HCT116 (cell line): Measurements from ENCODE around the gene RPL14. TPM values are rescaled to one million over a fixed set of nuclear protein-coding genes. Genes with fewer than 3 reads are reported as not detected.

Experiments
- ATAC-seq: fragments of 200-7000 bp; cut with Tn5 transposase; 2 replicates; pipeline ENCODE4 v1.9.1; 2020; ENCODE audit warnings: mild to moderate bottlenecking, moderate library complexity
- BruUV-seq: library from RNA; stranded (reverse); fragments of 400-500 nt; replicated peaks from 2 replicates; lab custom pipeline; 2021; lab: Mats Ljungman, UMichigan
- CTCF ChIA-PET: fragments of 300-600 bp; sonication (Branson Sonifier 250); formaldehyde crosslinking; loops from one replicate; lab custom pipeline; 2021; ENCODE audit warnings: antibody characterized with exemption; lab: Charles Lee
- POLR2A ChIA-PET: fragments of 300-600, 350-600 bp; sonication (Branson Sonifier 250); formaldehyde crosslinking; loops from one replicate; lab custom pipeline; 2021; ENCODE audit warnings: antibody characterized with exemption; lab: Charles Lee
- RAD21 ChIA-PET, 2 experiments: fragments of 300-600 bp; sonication (Branson Sonifier 250); formaldehyde crosslinking; loops; one replicate each; lab custom pipeline; 2023; ENCODE audit warnings: low total read pairs in 2 of 2; ENCODE audit not compliant: uncharacterized antibody in 2 of 2, unreplicated experiment in 2 of 2, low non-redundant PET in 1 of 2; lab: Charles Lee
- DNase-seq: peaks from one replicate; pipeline ENCODE4 v3.0.0-alpha.2; 2010; ENCODE audit warnings: low read depth, low spot score
- H2AFZ ChIP-seq: fragments of 200-600 bp; shearing (Covaris generic), sonication (generic); 2 replicates; pipeline ENCODE4 v1.6.1; 2017; ENCODE audit warnings: low read depth, mixed run types, mixed read lengths, antibody characterized with exemption, low read length; ENCODE audit not compliant: poor library complexity, severe bottlenecking
- H3K27ac ChIP-seq: 2 replicates; pipeline ENCODE4 v1.5.1; 2012; ENCODE audit warnings: low read depth, low read length
- H3K27me3 ChIP-seq: fragments of 200-600 bp; sonication (generic); 2 replicates; pipeline ENCODE4 v1.6.1; 2016; ENCODE audit warnings: mixed run types, low read length, mixed read lengths; ENCODE audit not compliant: insufficient read depth
- H3K36me3 ChIP-seq, 2 experiments: fragments of 200-500 bp in 1 of 2; fragments of 200-600 bp in 1 of 2; sonication (Bioruptor generic) in 1 of 2; sonication (generic) in 1 of 2; 2 replicates each; pipeline versions ENCODE4 v1.5.1 to v1.6.1; 2014 to 2016; ENCODE audit warnings: low read length in 2 of 2, inconsistent platforms in 1 of 2, mixed read lengths in 1 of 2, mixed run types in 1 of 2; ENCODE audit not compliant: insufficient read depth in 2 of 2, control insufficient read depth in 1 of 2
- H3K4me1 ChIP-seq, 2 experiments: fragments of 200-600 bp in 1 of 2; sonication (generic) in 1 of 2; 2 replicates each; pipeline versions ENCODE4 v1.5.1 to v1.6.1; 2012 to 2017; ENCODE audit warnings: low read length in 2 of 2, inconsistent platforms in 1 of 2, mild to moderate bottlenecking in 1 of 2, mixed read lengths in 1 of 2, mixed run types in 1 of 2, moderate library complexity in 1 of 2; ENCODE audit not compliant: insufficient read depth in 2 of 2, control insufficient read depth in 1 of 2
- H3K4me2 ChIP-seq: fragments of 200-600 bp; sonication (generic); 2 replicates; pipeline ENCODE4 v1.6.1; 2017; ENCODE audit warnings: mixed run types, low read length, mixed read lengths
- H3K4me3 ChIP-seq, 2 experiments: fragments of 200-600 bp in 1 of 2; sonication (generic) in 1 of 2; replicated peaks in 1 of 2; 2 replicates each; pipeline ENCODE4 v1.5.1; 2011 to 2016; ENCODE audit warnings: low read length in 2 of 2, control low read depth in 1 of 2, low read depth in 1 of 2, mild to moderate bottlenecking in 1 of 2, mixed read lengths in 1 of 2, mixed run types in 1 of 2
- H3K79me2 ChIP-seq: fragments of 200-600 bp; sonication (generic); 2 replicates; pipeline ENCODE4 v1.6.1; 2017; ENCODE audit warnings: mild to moderate bottlenecking, mixed run types, low read length, moderate library complexity, mixed read lengths; ENCODE audit not compliant: insufficient read depth
- H3K9ac ChIP-seq: fragments of 200-600 bp; sonication (generic); 2 replicates; pipeline ENCODE4 v1.6.1; 2016; ENCODE audit warnings: low read length, mixed read lengths
- H3K9me2 ChIP-seq: fragments of 200-600 bp; sonication (generic), shearing (Covaris generic); 2 replicates; pipeline ENCODE4 v1.6.1; 2017; ENCODE audit warnings: mixed run types, mild to moderate bottlenecking, moderate library complexity; ENCODE audit not compliant: insufficient read depth
- H3K9me3 ChIP-seq, 2 experiments: fragments of 200-500 bp in 1 of 2; fragments of 200-600 bp in 1 of 2; sonication (Bioruptor generic) in 1 of 2; sonication (generic) in 1 of 2; 2 replicates each; pipeline ENCODE4 v1.6.1; 2014 to 2017; ENCODE audit warnings: low read length in 2 of 2, mixed read lengths in 2 of 2, inconsistent platforms in 1 of 2, low read depth in 1 of 2, mild to moderate bottlenecking in 1 of 2, mixed run types in 1 of 2, moderate library complexity in 1 of 2; ENCODE audit not compliant: control insufficient read depth in 1 of 2, insufficient read depth in 1 of 2
- H4K20me1 ChIP-seq: fragments of 200-600 bp; sonication (generic), shearing (Covaris generic); 2 replicates; pipeline ENCODE4 v1.6.1; 2017; ENCODE audit warnings: mixed run types, mild to moderate bottlenecking, moderate library complexity; ENCODE audit not compliant: insufficient read depth
- ATF3 ChIP-seq: IDR thresholded peaks from 2 replicates; pipeline ENCODE4 v1.6.1; 2012
- CBX3 ChIP-seq: IDR thresholded peaks from 2 replicates; pipeline ENCODE4 v1.6.1; 2012; ENCODE audit warnings: low read depth
- CEBPB ChIP-seq: IDR thresholded peaks from 2 replicates; pipeline ENCODE4 v1.6.1; 2012; ENCODE audit warnings: low read depth
- EGR1 ChIP-seq: IDR thresholded peaks from 2 replicates; pipeline ENCODE4 v1.6.1; 2012; ENCODE audit warnings: low read depth
- EZH2 ChIP-seq: fragments of 200-600 bp; sonication (generic); IDR thresholded peaks from 2 replicates; pipeline ENCODE4 v1.6.1; 2017; ENCODE audit warnings: antibody characterized with exemption, mixed run types
- EZH2phosphoT487 ChIP-seq: fragments of 200-600 bp; IDR thresholded peaks from 2 replicates; pipeline ENCODE4 v1.6.1; 2018; ENCODE audit warnings: antibody characterized with exemption, borderline replicate concordance
- MAX ChIP-seq: IDR thresholded peaks from 2 replicates; pipeline ENCODE4 v1.6.1; 2012
- POLR2A ChIP-seq: IDR thresholded peaks from 2 replicates; pipeline ENCODE4 v1.7.0; 2011; ENCODE audit warnings: borderline replicate concordance; ENCODE audit not compliant: insufficient read depth, insufficient read length; ENCODE audit errors: extremely low read depth
- POLR2AphosphoS5 ChIP-seq: IDR thresholded peaks from 2 replicates; pipeline ENCODE4 v1.6.1; 2011; ENCODE audit warnings: mild to moderate bottlenecking, low read depth, low read length, moderate library complexity
- SRF ChIP-seq: IDR thresholded peaks from 2 replicates; pipeline ENCODE4 v1.6.1; 2012; ENCODE audit warnings: low read depth
- TCF7L2 ChIP-seq: IDR thresholded peaks from 2 replicates; pipeline ENCODE4 v1.7.0; 2011; ENCODE audit warnings: borderline replicate concordance, inconsistent platforms; ENCODE audit not compliant: insufficient read depth, insufficient read length; ENCODE audit errors: extremely low read depth
- YY1 ChIP-seq: IDR thresholded peaks from 2 replicates; pipeline ENCODE4 v1.6.1; 2011; ENCODE audit warnings: low read length, low read depth, moderate library complexity, mild to moderate bottlenecking; ENCODE audit not compliant: insufficient replicate concordance; ENCODE audit errors: extremely low read depth
- ZBTB33 ChIP-seq: IDR thresholded peaks from 2 replicates; pipeline ENCODE4 v1.6.1; 2011; ENCODE audit warnings: mild to moderate bottlenecking, low read length, moderate library complexity; ENCODE audit not compliant: insufficient replicate concordance; ENCODE audit errors: extremely low read depth
- ZNF274 ChIP-seq: fragments of 200-500 bp; sonication (Bioruptor generic); IDR thresholded peaks from 2 replicates; pipeline ENCODE4 v1.6.1; 2014; ENCODE audit warnings: mild to moderate bottlenecking, low read depth, low read length, inconsistent platforms
- intact Hi-C: fragments of 100-400 bp; cut with micrococcal nuclease; formaldehyde crosslinking; loops from 2 replicates; pipeline ENCODE4 v1.10.0; 2022
- total RNA-seq: library from RNA; stranded (reverse); gene quantifications from one replicate; pipeline ENCODE4 v1.2.1, GENCODE V29; 2021; ENCODE audit not compliant: unreplicated experiment

Gene RPL14
- total RNA-seq, 1 experiment from 2014 or later = 2,938 TPM

- Histone ChIP-seq H3K9me2 (no peaks in the 10 kb centered on the region), H3K27me3 (no peaks in the 10 kb centered on the region), H3K4me1 (peaks cover 1 to 4% of the 10 kb centered on the region in 2 experiments; a peak in 3 of 4 replicates), H3K4me3 (no peak overlapping the region), H3K36me3 (peaks cover 57 to 80% of the 10 kb centered on the region in 2 experiments), H2AFZ (no peak overlapping the region), H3K9ac (no peak overlapping the region), H3K27ac (no peak overlapping the region), H3K4me2 (no peak overlapping the region), H3K79me2 (peaks cover 65% of the 10 kb centered on the region), H3K9me3 (no peaks in the 10 kb centered on the region), H4K20me1 (peaks cover 47% of the 10 kb centered on the region; the same call in 1 of the 2 replicates)
- DNase-seq (no peak), ATAC-seq (no peak)
- ChIA-PET CTCF (no interaction called here), POLR2A (interaction anchor here (1.1 kb wide), 1 partner anchor 13 kb away, joined by 4 read pairs; the partner anchor contains the start of gene ZNF619), RAD21 (no interaction called here)
- no peak for TF ChIP-seq ZNF274
- TF ChIP-seq CBX3 = no peak
- TF ChIP-seq CEBPB = no peak
- no peak for TF ChIP-seq EZH2phosphoT487
- TF ChIP-seq POLR2A = no peak
- no peak for TF ChIP-seq EZH2
- TF ChIP-seq ZBTB33 = no peak
- TF ChIP-seq SRF = no peak
- no peak for TF ChIP-seq EGR1
- no peak for TF ChIP-seq TCF7L2
- no peak for TF ChIP-seq POLR2AphosphoS5
- TF ChIP-seq ATF3 = no peak
- TF ChIP-seq YY1 = no peak
- TF ChIP-seq MAX = no peak
- intact Hi-C loops = no loop called here
- no TSS peak for BruUV-seq
Observed at GRCh38 chr3:40463579-40463978, 6.4 kb downstream of the RPL14 start.
